IMR-90 (cell line): Measurements from ENCODE around the gene RTN3. TPM values are rescaled to one million over a fixed set of nuclear protein-coding genes. Genes with fewer than 3 reads are reported as not detected.

ENCODE experiments used
- ATAC-seq: fragments of 200-7000 bp; cut with Tn5 transposase; 2 replicates; pipeline ENCODE4 v1.9.1; 2020; ENCODE audit warnings: low read depth, mild to moderate bottlenecking, moderate library complexity
- BruUV-seq: library from RNA; stranded (reverse); fragments of 400-500 nt; replicated peaks from 2 replicates; lab custom pipeline; 2021; lab: Mats Ljungman, UMichigan
- CTCF ChIA-PET: fragments of 300-600 bp; formaldehyde crosslinking; extraction: SDS; loops from one replicate; lab custom pipeline; 2021; ENCODE audit warnings: antibody characterized with exemption; lab: Yijun Ruan, JAX
- POLR2A ChIA-PET: fragments of 300-600 bp; sonication (Branson Sonifier 250); formaldehyde crosslinking; loops from one replicate; lab custom pipeline; 2022; ENCODE audit warnings: antibody characterized with exemption; ENCODE audit not compliant: unreplicated experiment; lab: Charles Lee
- DNase-seq: peaks from one replicate; pipeline ENCODE4 v3.0.0; 2013
- H2AFZ ChIP-seq: replicated peaks from 2 replicates; pipeline ENCODE3; 2013; ENCODE audit warnings: low read length, mild to moderate bottlenecking; ENCODE audit not compliant: poor library complexity
- H2AK5ac ChIP-seq: 2 replicates; pipeline ENCODE4 v1.6.1; 2013; ENCODE audit warnings: low read depth, low read length, inconsistent platforms
- H2AK9ac ChIP-seq: replicated peaks from 2 replicates; pipeline ENCODE3; 2013; ENCODE audit warnings: mild to moderate bottlenecking, low read depth, low read length, moderate library complexity; ENCODE audit not compliant: poor library complexity
- H2BK120ac ChIP-seq: 2 replicates; pipeline ENCODE4 v1.6.1; 2013; ENCODE audit warnings: low read depth, low read length, inconsistent platforms
- H2BK15ac ChIP-seq: 3 replicates; pipeline ENCODE4 v1.6.1; 2013; ENCODE audit warnings: low read depth, low read length, inconsistent platforms
- H2BK20ac ChIP-seq: 2 replicates; pipeline ENCODE4 v1.6.1; 2013; ENCODE audit warnings: low read depth, mild to moderate bottlenecking, inconsistent platforms, low read length, moderate library complexity
- H2BK5ac ChIP-seq: 2 replicates; pipeline ENCODE4 v1.6.1; 2013; ENCODE audit warnings: mild to moderate bottlenecking, low read depth, low read length, inconsistent platforms; ENCODE audit not compliant: poor library complexity, severe bottlenecking
- H3K14ac ChIP-seq: replicated peaks from 2 replicates; pipeline ENCODE4 v1.6.1; 2013; ENCODE audit warnings: low read depth, low read length, inconsistent platforms
- H3K18ac ChIP-seq: 2 replicates; pipeline ENCODE4 v1.6.1; 2013; ENCODE audit warnings: low read depth, low read length, control low read depth
- H3K23ac ChIP-seq: 2 replicates; pipeline ENCODE4 v1.6.1; 2013; ENCODE audit warnings: low read depth, low read length, inconsistent platforms
- H3K27ac ChIP-seq: 2 replicates; pipeline ENCODE4 v1.5.1; 2013; ENCODE audit warnings: mild to moderate bottlenecking, control low read depth, low read length; ENCODE audit not compliant: insufficient read depth
- H3K27me3 ChIP-seq: 2 replicates; pipeline ENCODE4 v1.6.1; 2013; ENCODE audit warnings: low read length; ENCODE audit not compliant: control insufficient read depth, insufficient read depth
- H3K36me3 ChIP-seq: 2 replicates; pipeline ENCODE4 v1.6.1; 2013; ENCODE audit warnings: low read length, mixed read lengths; ENCODE audit not compliant: control insufficient read depth, insufficient read depth
- H3K4ac ChIP-seq: 2 replicates; pipeline ENCODE4 v1.6.1; 2013; ENCODE audit warnings: low read depth, low read length, inconsistent platforms
- H3K4me1 ChIP-seq: 2 replicates; pipeline ENCODE4 v1.6.1; 2013; ENCODE audit warnings: low read length, mixed read lengths; ENCODE audit not compliant: control insufficient read depth, insufficient read depth
- H3K4me2 ChIP-seq: 2 replicates; pipeline ENCODE4 v1.6.1; 2013; ENCODE audit warnings: low read depth, mild to moderate bottlenecking, control low read depth, low read length, moderate library complexity
- H3K4me3 ChIP-seq: 2 replicates; pipeline ENCODE4 v1.5.1; 2013; ENCODE audit warnings: low read depth, mild to moderate bottlenecking, control low read depth, low read length, moderate library complexity; ENCODE audit not compliant: insufficient read depth
- H3K56ac ChIP-seq: 2 replicates; pipeline ENCODE4 v1.6.1; 2013; ENCODE audit warnings: low read length, inconsistent platforms; ENCODE audit not compliant: insufficient read depth; ENCODE audit errors: extremely low read depth
- H3K79me1 ChIP-seq, 2 experiments: 2 replicates each; pipeline ENCODE4 v1.6.1; 2013; ENCODE audit warnings: low read length in 2 of 2, inconsistent platforms in 1 of 2, low read depth in 1 of 2
- H3K9ac ChIP-seq: 2 replicates; pipeline ENCODE4 v1.6.1; 2013; ENCODE audit warnings: low read depth, low read length, control low read depth
- H3K9me1 ChIP-seq: 2 replicates; pipeline ENCODE4 v1.6.1; 2013; ENCODE audit warnings: low read length, inconsistent platforms; ENCODE audit not compliant: insufficient read depth
- H3K9me3 ChIP-seq: 2 replicates; pipeline ENCODE4 v1.6.1; 2013; ENCODE audit warnings: low read length; ENCODE audit not compliant: control insufficient read depth, insufficient read depth
- H4K20me1 ChIP-seq: 2 replicates; pipeline ENCODE4 v1.6.1; 2013; ENCODE audit warnings: low read length, inconsistent platforms; ENCODE audit not compliant: insufficient read depth
- H4K5ac ChIP-seq: 2 replicates; pipeline ENCODE4 v1.6.1; 2013; ENCODE audit warnings: mild to moderate bottlenecking, low read depth, low read length, control low read depth
- H4K8ac ChIP-seq, 2 experiments: 2 replicates each; pipeline ENCODE4 v1.6.1; 2013; ENCODE audit warnings: low read depth in 2 of 2, low read length in 2 of 2, control low read depth in 1 of 2, inconsistent platforms in 1 of 2
- H4K91ac ChIP-seq: 2 replicates; pipeline ENCODE4 v1.6.1; 2013; ENCODE audit warnings: low read depth, low read length, inconsistent platforms; ENCODE audit not compliant: insufficient read depth
- MXI1 ChIP-seq: IDR thresholded peaks from 2 replicates; pipeline ENCODE4 v1.6.1; 2012; ENCODE audit warnings: low read depth, mild to moderate bottlenecking, low read length, moderate library complexity, borderline replicate concordance
- RFX5 ChIP-seq: IDR thresholded peaks from 2 replicates; pipeline ENCODE4 v1.8.0; 2012; ENCODE audit warnings: low read depth, mild to moderate bottlenecking, low read length, moderate library complexity
- WGBS, 2 experiments: methylation state at CpG; one replicate each; pipeline versions ENCODE4 v1.1.5 to v1.1.7; 2013; ENCODE audit warnings: missing lambda C conversion rate in 2 of 2; ENCODE audit not compliant: insufficient read length in 1 of 2; ENCODE audit errors: extremely low coverage in 2 of 2; 5-methylcytosine and 5-hydroxymethylcytosine counted together
- dilution Hi-C: fragments of 300-500 bp; cut with HindIII; formaldehyde crosslinking; loops from one replicate; pipeline ENCODE4 v1.14.3; 2018; ENCODE audit warnings: low sequenced_read_pairs; ENCODE audit not compliant: unreplicated experiment
- in situ Hi-C: fragments of 300-500 bp; cut with MboI; formaldehyde crosslinking; loops from 3 replicates; pipeline ENCODE4 v1.14.3; 2019; ENCODE audit warnings: low sequenced_read_pairs, inconsistent platforms, mixed read lengths
- intact Hi-C: fragments of 100-400 bp; cut with micrococcal nuclease; formaldehyde crosslinking; loops from 2 replicates; pipeline ENCODE4 v1.10.0; 2022
- polyA plus RNA-seq, 3 experiments: library from polyadenylated mRNA; depleted of rRNA; stranded (reverse); fragments of >200 nt; gene quantifications; 2 replicates each; pipeline ENCODE4 v1.2.3, GENCODE V29; 2012; ENCODE audit warnings: low replicate concordance in 1 of 3
- total RNA-seq: library from RNA; depleted of rRNA; stranded (reverse); fragments of >200 nt; gene quantifications from 2 replicates; pipeline ENCODE4 v1.2.3, GENCODE V29; 2012
- TF ChIP-seq, protein P1 (sequence below): fragments of 150-350 bp; IDR thresholded peaks from 2 replicates; pipeline ENCODE4 v1.6.1; 2017; ENCODE audit warnings: mild to moderate bottlenecking, antibody characterized with exemption, low read length, low read depth

RTN3 gene
- total and polyA plus RNA-seq, 2 of the 4 experiments (the other 2 are of a cell fraction): 31.2 to 64.6 TPM

DNA sequence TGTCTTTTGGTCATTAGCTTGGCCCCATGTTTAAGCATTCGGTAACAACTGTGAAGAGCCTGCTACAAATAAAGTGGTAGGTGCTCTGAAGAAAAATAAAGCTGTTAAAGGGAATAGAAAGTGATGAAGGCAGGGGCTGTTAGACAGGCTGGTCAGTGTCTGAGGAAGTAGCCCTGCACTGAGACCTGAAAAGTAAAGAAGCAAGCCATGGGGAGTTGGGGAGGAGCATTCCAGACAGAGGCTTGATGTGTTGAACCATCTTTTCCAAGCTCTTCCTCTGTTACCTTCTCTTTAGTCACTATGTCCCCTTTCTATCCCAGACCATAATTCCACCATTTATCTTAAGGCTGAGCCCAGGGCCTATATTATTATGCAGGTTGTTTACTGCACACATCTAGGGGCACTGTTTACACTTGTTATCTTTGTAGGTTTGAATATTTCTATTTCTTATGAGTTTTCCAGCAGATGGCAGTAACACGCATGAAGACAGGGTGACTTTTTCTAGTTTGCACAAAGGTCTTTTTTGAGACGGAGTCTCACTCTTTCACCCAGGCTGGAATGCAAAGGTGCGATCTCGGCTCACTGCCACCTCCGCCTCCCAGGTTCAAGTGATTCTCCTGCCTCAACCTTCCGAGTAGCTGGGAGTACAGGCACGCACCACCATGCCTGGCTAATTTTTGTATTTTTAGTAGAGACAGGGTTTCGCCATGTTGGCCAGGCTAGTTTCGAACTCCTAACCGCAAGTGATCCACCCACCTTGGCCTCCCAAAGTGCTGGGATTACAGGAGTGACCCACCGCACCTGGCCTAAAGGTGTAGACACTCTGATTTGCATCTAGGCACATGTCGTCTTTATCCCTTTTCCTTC, 64.2 kb downstream of the RTN3 start:
- Histone ChIP-seq H4K8ac (no peak overlapping the region), H3K9me1 (no peaks in the 10 kb centered on the region), H3K4me2 (no peak overlapping the region), H3K56ac (no peak overlapping the region), H3K9ac (no peak overlapping the region), H3K4me1 (no peaks in the 10 kb centered on the region), H3K36me3 (peaks cover 9% of the 10 kb centered on the region), H3K23ac (no peak overlapping the region), H4K5ac (no peak overlapping the region), H2AK5ac (no peak overlapping the region), H2BK20ac (no peak overlapping the region), H3K79me1 (peaks cover 24 to 47% of the 10 kb centered on the region in 2 experiments), H2BK15ac (no peak overlapping the region), H3K4me3 (no peak overlapping the region), H3K27ac (no peak overlapping the region), H2AK9ac (no peak overlapping the region), H2BK120ac (no peak overlapping the region), H3K4ac (no peak overlapping the region), H3K27me3 (no peaks in the 10 kb centered on the region), H3K18ac (no peak overlapping the region), H3K14ac (no peak overlapping the region), H2BK5ac (no peak overlapping the region), H4K91ac (no peak overlapping the region), H4K20me1 (peaks cover 4% of the 10 kb centered on the region; the same call in 1 of the 2 replicates), H2AFZ (no peak overlapping the region), H3K9me3 (no peaks in the 10 kb centered on the region)
- no TSS peak for BruUV-seq
- WGBS, 2 experiments: 93% methylated on average over 5 of the region's 13 CpGs; no CpG with 5 or more reads in 1 of the 2 experiments
- ATAC-seq (peak; percentile 57; the same call in 1 of the 2 replicates), DNase-seq (no peak)
- TF ChIP-seq RFX5: no peak
- no peak for TF ChIP-seq MXI1
- TF ChIP-seq, protein P1, sequence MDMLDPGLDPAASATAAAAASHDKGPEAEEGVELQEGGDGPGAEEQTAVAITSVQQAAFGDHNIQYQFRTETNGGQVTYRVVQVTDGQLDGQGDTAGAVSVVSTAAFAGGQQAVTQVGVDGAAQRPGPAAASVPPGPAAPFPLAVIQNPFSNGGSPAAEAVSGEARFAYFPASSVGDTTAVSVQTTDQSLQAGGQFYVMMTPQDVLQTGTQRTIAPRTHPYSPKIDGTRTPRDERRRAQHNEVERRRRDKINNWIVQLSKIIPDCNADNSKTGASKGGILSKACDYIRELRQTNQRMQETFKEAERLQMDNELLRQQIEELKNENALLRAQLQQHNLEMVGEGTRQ: no peak
- ChIA-PET POLR2A (no interaction called here), CTCF (no interaction called here)
- dilution Hi-C loops: no loop called here
- intact Hi-C loops: no loop called here
- in situ Hi-C loops: no loop called here
